Mucosa of rectum (tissue), 2 donors: Measurements from ENCODE around the gene EGFLAM.

Experiments used
- H3K27ac ChIP-seq, 2 donors: one replicate each; pipeline ENCODE4 v1.7.0; 2013; ENCODE audit warnings: inconsistent platforms in 2 of 2, low read depth in 2 of 2, low read length in 2 of 2
- H3K27me3 ChIP-seq, 2 donors: one replicate each; pipeline ENCODE4 v1.7.0; 2013; ENCODE audit warnings: low read length in 2 of 2; ENCODE audit not compliant: control insufficient read depth in 2 of 2, insufficient read depth in 2 of 2
- H3K36me3 ChIP-seq, 2 donors: one replicate each; pipeline ENCODE4 v1.7.0; 2013; ENCODE audit warnings: low read length in 2 of 2; ENCODE audit not compliant: control insufficient read depth in 2 of 2, insufficient read depth in 2 of 2
- H3K4me1 ChIP-seq, 2 donors: one replicate each; pipeline ENCODE4 v1.7.0; 2013; ENCODE audit warnings: low read length in 2 of 2, mild to moderate bottlenecking in 1 of 2; ENCODE audit not compliant: control insufficient read depth in 2 of 2, insufficient read depth in 2 of 2
- H3K4me3 ChIP-seq, 2 donors: one replicate each; pipeline ENCODE4 v1.7.0; 2013; ENCODE audit warnings: low read length in 2 of 2
- H3K9ac ChIP-seq, 2 donors: one replicate each; pipeline ENCODE4 v1.7.0; 2013; ENCODE audit warnings: low read length in 2 of 2, low read depth in 1 of 2, mild to moderate bottlenecking in 1 of 2
- H3K9me3 ChIP-seq, 2 donors: one replicate each; pipeline ENCODE4 v1.7.0; 2013; ENCODE audit warnings: low read length in 2 of 2; ENCODE audit not compliant: control insufficient read depth in 2 of 2
- donor health status: healthy.
- donor health status: Normal muscosa, but diverticular disease.

Gene EGFLAM

DNA sequence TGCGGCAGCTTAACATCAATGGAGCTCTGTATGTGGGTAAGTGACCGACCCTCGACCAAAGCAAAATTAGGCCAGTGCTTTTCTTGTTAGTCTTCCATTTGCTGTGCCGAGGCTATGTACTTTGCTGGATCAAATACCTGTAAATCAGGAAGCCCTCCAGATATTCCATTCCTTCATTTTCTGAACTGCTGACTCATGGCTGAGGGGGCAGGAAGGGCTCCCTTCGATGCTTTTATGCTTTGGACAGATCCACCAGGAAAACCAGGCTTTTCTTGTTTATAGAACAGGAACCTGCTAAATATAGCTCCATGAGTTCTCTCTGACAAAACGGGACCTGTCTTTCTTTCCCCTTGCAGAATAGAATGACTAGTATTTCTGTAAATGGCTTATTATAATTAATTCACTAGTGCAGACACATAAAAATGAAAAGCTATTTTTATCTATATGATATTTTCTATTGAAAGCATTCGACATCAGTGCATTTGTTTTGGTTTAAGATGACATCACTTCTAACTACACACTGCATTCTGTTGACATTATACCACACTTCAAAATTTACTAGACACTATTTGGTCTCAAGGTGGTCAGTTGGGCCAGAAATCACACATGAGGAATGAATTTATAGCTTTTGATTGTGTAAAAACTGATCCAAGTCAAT is 204.7 kb downstream of the EGFLAM start:
- H3K36me3 ChIP-seq = no peaks in the 10 kb centered on the region
- peak overlapping the region; percentile 5 to 15 for H3K27ac ChIP-seq
- peaks cover 0 to 2% of the 10 kb centered on the region in 2 donors for H3K4me1 ChIP-seq
- no peak overlapping the region for H3K9ac ChIP-seq
- no peaks in the 10 kb centered on the region for H3K9me3 ChIP-seq
- no peak overlapping the region for H3K4me3 ChIP-seq
- H3K27me3 ChIP-seq = peaks cover 0 to 8% of the 10 kb centered on the region in 2 donors

- H3K36me3 ChIP-seq = no peaks in the 10 kb centered on the region
- peak overlapping the region; percentile 5 to 15 for H3K27ac ChIP-seq
- H3K4me3 ChIP-seq = no peak overlapping the region
- H3K9me3 ChIP-seq = no peaks in the 10 kb centered on the region
- no peak overlapping the region for H3K9ac ChIP-seq
- H3K27me3 ChIP-seq = peaks cover 0 to 8% of the 10 kb centered on the region in 2 donors
- peaks cover 2 to 7% of the 10 kb centered on the region in 2 donors for H3K4me1 ChIP-seq
Measured at GRCh38 chr5:38463634-38464521, 205.5 kb downstream of the EGFLAM start.

DNA sequence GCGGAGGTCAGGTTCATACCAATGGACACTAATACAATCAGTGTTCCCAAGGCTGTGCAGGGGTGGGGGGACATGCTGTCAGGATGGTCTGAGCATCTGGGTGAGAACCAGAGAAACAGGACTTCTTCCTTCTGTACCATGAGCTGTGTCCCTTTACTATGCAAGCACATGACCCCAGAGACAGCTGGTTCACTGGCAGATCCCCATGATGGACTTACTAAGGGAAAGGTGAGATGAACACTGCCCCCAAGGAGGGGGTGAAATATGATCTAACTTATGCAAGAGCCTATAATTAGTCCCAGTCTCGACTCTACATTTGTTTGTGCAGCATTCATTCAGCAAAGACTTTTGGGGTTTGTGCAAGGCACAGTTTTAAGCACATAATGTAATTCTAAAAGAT is 206.7 kb downstream of the EGFLAM start:
- Histone ChIP-seq H3K27ac (no peak overlapping the region), H3K36me3 (no peaks in the 10 kb centered on the region), H3K4me3 (no peak overlapping the region), H3K4me1 (peaks cover 2 to 7% of the 10 kb centered on the region in 2 donors), H3K9me3 (no peaks in the 10 kb centered on the region), H3K27me3 (peaks cover 0 to 8% of the 10 kb centered on the region in 2 donors), H3K9ac (no peak overlapping the region)

- Histone ChIP-seq H3K9me3 (no peaks in the 10 kb centered on the region), H3K4me1 (peaks cover 2 to 7% of the 10 kb centered on the region in 2 donors), H3K9ac (no peak overlapping the region), H3K27me3 (peaks cover 0 to 8% of the 10 kb centered on the region in 2 donors), H3K36me3 (no peaks in the 10 kb centered on the region), H3K4me3 (no peak overlapping the region), H3K27ac (peak overlapping the region in 1 of 2 donors; percentile 48)
Measured at GRCh38 chr5:38465702-38466423, 207.5 kb downstream of the EGFLAM start.

DNA sequence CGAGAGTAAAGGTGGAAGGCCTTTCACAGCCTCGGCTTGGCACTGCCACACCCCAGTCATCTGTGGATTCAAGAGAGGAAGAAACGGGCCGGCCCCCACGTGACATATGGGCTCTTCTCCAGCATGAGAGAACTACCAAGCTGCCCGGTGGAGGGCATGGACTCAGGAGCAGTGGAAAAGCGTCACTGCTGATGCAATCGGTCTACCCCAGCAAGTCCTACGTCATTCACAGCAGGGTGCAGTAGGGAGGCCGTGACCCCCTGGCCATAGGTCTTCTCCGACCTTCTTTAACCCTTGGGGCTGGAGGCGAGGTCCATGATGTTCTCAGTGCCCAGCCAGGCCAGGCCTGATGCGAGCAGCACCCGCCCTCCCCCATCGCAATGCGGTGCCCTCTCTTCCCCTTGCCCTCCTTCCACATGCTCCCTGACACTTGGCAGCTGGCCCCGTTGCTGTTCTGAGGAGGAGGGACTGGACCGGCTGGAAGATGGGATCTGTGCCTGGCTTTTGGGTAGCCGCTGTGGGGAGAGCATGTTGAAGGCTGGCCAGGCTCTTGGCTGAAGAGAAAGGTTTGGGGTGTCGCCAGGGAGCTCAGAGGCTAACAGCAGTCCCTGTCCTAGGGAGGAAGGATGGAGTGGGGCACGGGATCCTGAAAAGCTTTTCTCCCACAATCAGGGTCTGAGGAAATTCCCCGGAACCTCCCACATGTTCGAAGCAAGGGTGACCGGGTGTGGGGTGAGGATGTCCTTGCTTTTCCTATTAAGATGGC is 208.2 kb downstream of the EGFLAM start:
- H3K4me1 ChIP-seq = peaks cover 2 to 7% of the 10 kb centered on the region in 2 donors
- no peak overlapping the region for H3K9ac ChIP-seq
- peak overlapping the region; percentile 63 to 68 for H3K27ac ChIP-seq
- H3K27me3 ChIP-seq = peaks cover 0 to 8% of the 10 kb centered on the region in 2 donors
- H3K9me3 ChIP-seq = no peaks in the 10 kb centered on the region
- H3K4me3 ChIP-seq = no peak overlapping the region
- H3K36me3 ChIP-seq = no peaks in the 10 kb centered on the region

GRCh38 chr5:38467353-38468040 is 209.1 kb downstream of the EGFLAM start:
- Histone ChIP-seq H3K4me3 (no peak overlapping the region), H3K9ac (no peak overlapping the region), H3K27ac (peak overlapping the region; percentile 63 to 68), H3K4me1 (peaks cover 2 to 7% of the 10 kb centered on the region in 2 donors), H3K27me3 (peaks cover 0 to 8% of the 10 kb centered on the region in 2 donors), H3K36me3 (no peaks in the 10 kb centered on the region), H3K9me3 (no peaks in the 10 kb centered on the region)

DNA sequence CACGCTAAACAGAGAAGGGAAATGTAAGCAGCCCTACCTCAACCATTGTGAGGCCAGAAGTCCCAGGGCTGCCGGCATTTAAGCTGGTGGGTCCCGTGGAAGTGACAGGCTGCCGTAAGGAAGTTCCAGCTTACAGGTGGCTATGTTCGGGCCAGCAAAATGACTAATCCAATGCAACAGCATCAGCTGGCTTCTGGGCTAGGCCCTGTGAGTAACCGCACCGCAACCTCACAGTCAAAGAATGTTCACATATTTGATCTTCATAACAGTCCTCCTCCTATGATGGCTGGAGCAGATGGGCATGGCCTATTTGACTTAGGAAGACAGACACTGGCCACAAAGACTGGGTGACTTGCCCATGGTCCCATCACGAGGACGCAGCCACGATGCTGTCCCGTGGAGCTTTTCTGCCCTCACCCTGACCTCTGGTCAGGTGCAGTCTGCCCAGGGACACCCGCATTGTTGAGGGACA is 209.9 kb downstream of the EGFLAM start:
- no peaks in the 10 kb centered on the region for H3K9me3 ChIP-seq
- H3K4me3 ChIP-seq = no peak overlapping the region
- peaks cover 2 to 7% of the 10 kb centered on the region in 2 donors for H3K4me1 ChIP-seq
- no peaks in the 10 kb centered on the region for H3K36me3 ChIP-seq
- H3K27ac ChIP-seq = peak overlapping the region; percentile 4 to 68
- no peak overlapping the region for H3K9ac ChIP-seq
- H3K27me3 ChIP-seq = peaks cover 0 to 8% of the 10 kb centered on the region in 2 donors

DNA sequence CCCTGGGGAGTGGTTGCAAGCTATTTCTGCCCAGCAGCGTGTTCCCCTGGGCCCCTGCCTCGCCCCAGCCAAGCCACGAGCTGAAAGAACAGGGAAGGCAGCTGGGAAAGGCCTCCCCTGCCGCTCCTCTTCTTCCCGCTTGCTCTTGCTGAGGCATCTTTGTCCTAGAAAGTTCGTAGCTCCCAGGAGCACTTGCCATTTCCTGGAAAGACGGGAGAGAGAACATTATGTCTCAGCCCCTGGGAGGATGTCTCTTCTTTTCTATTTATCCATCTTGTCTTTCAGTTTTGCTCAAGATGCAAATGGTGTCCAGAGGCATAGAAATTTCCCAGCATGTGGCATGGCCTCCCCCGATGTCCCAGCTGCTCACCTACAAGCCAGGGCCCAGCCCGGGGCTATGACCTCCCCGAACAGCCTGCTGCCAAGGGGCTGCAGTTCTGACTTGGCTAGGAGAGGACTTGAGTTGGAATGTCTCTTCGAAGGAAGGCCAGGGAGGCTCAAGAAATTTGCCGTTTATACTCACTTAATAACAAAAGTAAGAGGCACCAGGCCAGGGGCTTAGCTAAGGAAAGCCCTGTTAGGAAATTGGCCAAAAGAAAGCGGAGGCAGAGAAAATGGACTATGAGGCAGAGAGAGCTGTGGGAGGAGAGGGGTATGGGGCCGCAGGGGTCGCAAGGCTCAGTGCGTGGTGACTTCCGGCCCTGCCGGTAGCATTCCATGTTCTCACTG is 210.8 kb downstream of the EGFLAM start:
- Histone ChIP-seq H3K4me3 (no peak overlapping the region), H3K4me1 (peaks cover 2 to 7% of the 10 kb centered on the region in 2 donors), H3K36me3 (no peaks in the 10 kb centered on the region), H3K27ac (peak overlapping the region; percentile 60 to 68), H3K9ac (no peak overlapping the region), H3K9me3 (no peaks in the 10 kb centered on the region), H3K27me3 (peaks cover 0 to 8% of the 10 kb centered on the region in 2 donors)
